ENCODE results near the gene KLHL24. TPM values are rescaled to one million over a fixed set of nuclear protein-coding genes. Genes with fewer than 3 reads are reported as not detected.
"Not testable (repeated sequence)": the region's sequence is repeated elsewhere in the genome, so short reads cannot be mapped to it uniquely, and the experiment has no call there.

The KLHL24 gene
- total RNA-seq, 1 experiment from 2014 or later: 33.9 TPM

DNA sequence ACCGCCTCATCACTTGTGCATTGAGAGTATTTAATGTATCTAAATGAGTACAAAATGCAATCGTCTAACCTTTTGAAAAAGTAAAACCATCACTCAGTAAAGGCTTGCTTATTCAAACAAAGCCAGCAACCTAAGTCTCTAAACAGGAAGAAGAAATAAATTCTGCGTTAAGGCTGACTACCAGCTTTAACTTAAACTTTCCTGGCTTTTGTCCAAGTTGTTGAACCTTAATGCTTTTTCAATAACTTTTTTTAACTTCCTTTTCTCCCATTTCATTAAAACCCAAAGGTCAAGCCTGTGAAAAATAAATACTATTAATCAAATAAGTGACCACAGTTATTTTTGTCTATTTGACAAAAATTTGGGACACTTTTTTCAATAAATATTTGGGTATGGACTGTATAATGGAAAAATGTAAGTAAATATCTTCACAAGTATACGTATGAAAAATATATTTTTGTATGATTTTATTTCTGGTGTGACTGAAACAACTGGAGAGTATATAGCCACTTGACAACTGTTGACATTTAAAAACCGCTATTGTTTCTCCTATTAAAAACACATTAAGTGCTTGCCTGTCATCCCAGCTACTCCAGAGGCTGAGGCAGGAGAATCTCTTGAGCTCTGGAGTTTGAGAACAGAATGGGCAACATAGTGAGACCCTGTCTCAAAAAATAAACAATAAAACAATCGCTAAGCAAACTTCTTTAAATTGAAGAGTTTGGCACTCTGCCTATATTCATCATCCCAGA is 2.9 kb downstream of the KLHL24 start:
- peaks cover 18% of the 10 kb centered on the region for H3K4me1 Mint-ChIP-seq
- ATAC-seq (no peak), DNase-seq (ENCODE audit: low spot score) (no peak)
- H3K9me3 Mint-ChIP-seq: no peaks in the 10 kb centered on the region
- H3K36me3 Mint-ChIP-seq: no peaks in the 10 kb centered on the region
- no peak overlapping the region for H3K27ac Mint-ChIP-seq
- ChIA-PET POLR2A (interaction anchor here (0.7 kb wide), 1 partner anchor 106 kb away, joined by 4 read pairs; no protein-coding TSS in a partner anchor), CTCF (interaction anchor here (0.9 kb wide), 1 partner anchor 158 kb away, joined by 3 read pairs; no protein-coding TSS in a partner anchor)
- H3K27me3 Mint-ChIP-seq (ENCODE audit: low read depth): no peaks in the 10 kb centered on the region; the same call in 1 of the 2 replicates
- no peak for TF ChIP-seq GABPB1 (CRISPR knock-in tag; IDR thresholded peaks at IDR 0.05)
- TF ChIP-seq, protein P1, sequence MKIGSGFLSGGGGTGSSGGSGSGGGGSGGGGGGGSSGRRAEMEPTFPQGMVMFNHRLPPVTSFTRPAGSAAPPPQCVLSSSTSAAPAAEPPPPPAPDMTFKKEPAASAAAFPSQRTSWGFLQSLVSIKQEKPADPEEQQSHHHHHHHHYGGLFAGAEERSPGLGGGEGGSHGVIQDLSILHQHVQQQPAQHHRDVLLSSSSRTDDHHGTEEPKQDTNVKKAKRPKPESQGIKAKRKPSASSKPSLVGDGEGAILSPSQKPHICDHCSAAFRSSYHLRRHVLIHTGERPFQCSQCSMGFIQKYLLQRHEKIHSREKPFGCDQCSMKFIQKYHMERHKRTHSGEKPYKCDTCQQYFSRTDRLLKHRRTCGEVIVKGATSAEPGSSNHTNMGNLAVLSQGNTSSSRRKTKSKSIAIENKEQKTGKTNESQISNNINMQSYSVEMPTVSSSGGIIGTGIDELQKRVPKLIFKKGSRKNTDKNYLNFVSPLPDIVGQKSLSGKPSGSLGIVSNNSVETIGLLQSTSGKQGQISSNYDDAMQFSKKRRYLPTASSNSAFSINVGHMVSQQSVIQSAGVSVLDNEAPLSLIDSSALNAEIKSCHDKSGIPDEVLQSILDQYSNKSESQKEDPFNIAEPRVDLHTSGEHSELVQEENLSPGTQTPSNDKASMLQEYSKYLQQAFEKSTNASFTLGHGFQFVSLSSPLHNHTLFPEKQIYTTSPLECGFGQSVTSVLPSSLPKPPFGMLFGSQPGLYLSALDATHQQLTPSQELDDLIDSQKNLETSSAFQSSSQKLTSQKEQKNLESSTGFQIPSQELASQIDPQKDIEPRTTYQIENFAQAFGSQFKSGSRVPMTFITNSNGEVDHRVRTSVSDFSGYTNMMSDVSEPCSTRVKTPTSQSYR (CRISPR knock-in tag; IDR thresholded peaks at IDR 0.05): no peak
- H3K4me3 Mint-ChIP-seq: peak overlapping the region; percentile 84

DNA sequence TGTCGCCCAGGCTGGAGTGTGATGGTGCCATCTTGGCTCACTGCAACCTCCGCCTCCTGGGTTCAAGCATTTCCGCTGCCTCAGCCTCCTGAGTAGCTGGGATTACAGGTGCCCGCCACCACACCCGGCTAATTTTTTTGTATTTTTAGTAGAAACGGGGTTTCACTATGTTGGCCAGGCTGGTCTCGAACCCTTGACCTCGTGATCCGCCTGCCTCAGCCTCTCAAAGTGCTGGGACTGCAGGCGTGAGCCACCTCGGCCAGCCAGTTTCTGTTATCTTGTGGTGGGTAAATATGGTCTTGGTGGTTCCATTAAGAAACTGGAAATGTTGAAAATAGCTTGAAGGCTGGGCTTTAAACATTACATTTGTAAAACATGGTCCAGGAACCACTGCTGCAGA is 5.2 kb downstream of the KLHL24 start:
- CTCF ChIA-PET; H3K27me3 Mint-ChIP-seq (ENCODE audit: low read depth); DNase-seq (ENCODE audit: low spot score); H3K27ac Mint-ChIP-seq; POLR2A ChIA-PET; H3K36me3 Mint-ChIP-seq; ATAC-seq; H3K9me3 Mint-ChIP-seq; H3K4me3 Mint-ChIP-seq: not testable (repeated sequence)
- H3K4me1 Mint-ChIP-seq: peaks cover 16% of the 10 kb centered on the region

DNA sequence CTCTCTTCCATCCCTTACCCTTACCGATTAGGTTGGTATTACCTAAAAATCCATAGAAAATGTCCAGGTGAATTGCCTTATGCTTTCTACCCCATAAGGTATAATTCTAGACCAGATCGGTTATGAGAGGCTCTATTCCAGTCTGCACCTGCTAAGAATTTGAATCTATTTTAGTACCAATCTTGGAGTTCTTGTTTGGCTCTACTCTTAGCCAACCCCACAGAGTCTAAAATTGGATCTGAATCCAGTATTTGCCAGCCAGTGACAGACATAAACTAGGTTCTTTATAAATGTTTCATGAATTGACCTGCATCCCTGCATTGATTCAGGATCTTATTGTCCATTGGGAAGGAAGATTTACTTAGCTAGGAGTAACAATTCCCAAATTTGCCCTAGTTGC is 6.5 kb downstream of the KLHL24 start:
- Mint-ChIP-seq H3K36me3 (peaks cover 3% of the 10 kb centered on the region), H3K27ac (no peak overlapping the region), H3K4me1 (peaks cover 15% of the 10 kb centered on the region), H3K27me3 (ENCODE audit: low read depth) (no peaks in the 10 kb centered on the region), H3K4me3 (no peak overlapping the region), H3K9me3 (no peaks in the 10 kb centered on the region)
- ATAC-seq (no peak), DNase-seq (ENCODE audit: low spot score) (no peak)
- POLR2A ChIA-PET: no interaction called here
- TF ChIP-seq TP53 (CRISPR knock-in tag; IDR thresholded peaks at IDR 0.05): no peak
- TF ChIP-seq, protein P2, sequence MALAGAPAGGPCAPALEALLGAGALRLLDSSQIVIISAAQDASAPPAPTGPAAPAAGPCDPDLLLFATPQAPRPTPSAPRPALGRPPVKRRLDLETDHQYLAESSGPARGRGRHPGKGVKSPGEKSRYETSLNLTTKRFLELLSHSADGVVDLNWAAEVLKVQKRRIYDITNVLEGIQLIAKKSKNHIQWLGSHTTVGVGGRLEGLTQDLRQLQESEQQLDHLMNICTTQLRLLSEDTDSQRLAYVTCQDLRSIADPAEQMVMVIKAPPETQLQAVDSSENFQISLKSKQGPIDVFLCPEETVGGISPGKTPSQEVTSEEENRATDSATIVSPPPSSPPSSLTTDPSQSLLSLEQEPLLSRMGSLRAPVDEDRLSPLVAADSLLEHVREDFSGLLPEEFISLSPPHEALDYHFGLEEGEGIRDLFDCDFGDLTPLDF (CRISPR knock-in tag; IDR thresholded peaks at IDR 0.05): no peak
- no peak for TF ChIP-seq ZNF423 (CRISPR knock-in tag; IDR thresholded peaks at IDR 0.05)
- no peak for TF ChIP-seq JAZF1 (CRISPR knock-in tag; IDR thresholded peaks at IDR 0.05)
- no peak for TF ChIP-seq NFATC4 (CRISPR knock-in tag; IDR thresholded peaks at IDR 0.05)
- no peak for TF ChIP-seq CREB1 (CRISPR knock-in tag; IDR thresholded peaks at IDR 0.05)
- no peak for TF ChIP-seq SMAD4 (CRISPR knock-in tag; IDR thresholded peaks at IDR 0.05)
- no peak for TF ChIP-seq ZNF232 (CRISPR knock-in tag; IDR thresholded peaks at IDR 0.05)
- TF ChIP-seq ZBTB21 (CRISPR knock-in tag; IDR thresholded peaks at IDR 0.05; ENCODE audit: borderline replicate concordance): no peak
- no peak for TF ChIP-seq JUN (CRISPR knock-in tag; IDR thresholded peaks at IDR 0.05)
- TF ChIP-seq NR1H2 (CRISPR knock-in tag; IDR thresholded peaks at IDR 0.05): no peak
- CTCF ChIA-PET: interaction anchor here (0.7 kb wide), 1 partner anchor 1027 kb away, joined by 5 read pairs; no protein-coding TSS in a partner anchor

DNA sequence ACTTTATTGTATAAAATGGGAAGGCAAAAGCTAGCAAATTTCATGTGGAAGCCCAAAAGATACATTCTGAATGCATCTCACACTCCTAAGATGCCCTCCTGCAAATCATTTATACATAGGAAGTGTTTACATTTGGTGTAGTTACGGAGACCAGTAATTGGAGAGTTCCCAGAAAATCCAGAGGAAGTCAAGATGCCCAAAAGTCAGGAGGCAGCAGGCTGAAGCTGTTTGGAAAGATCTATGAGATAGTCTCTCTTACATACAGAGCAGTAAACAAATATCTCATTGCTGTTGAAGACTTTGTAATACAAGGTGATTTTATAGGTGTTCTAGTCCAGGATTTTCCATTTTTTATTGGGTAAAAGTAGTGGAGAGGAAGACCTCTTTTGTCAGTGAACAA is 8.8 kb downstream of the KLHL24 start:
- peaks cover 5% of the 10 kb centered on the region; the same call in 1 of the 2 replicates for H3K9me3 Mint-ChIP-seq
- ATAC-seq (no peak), DNase-seq (ENCODE audit: low spot score) (no peak)
- H3K36me3 Mint-ChIP-seq: peaks cover 7% of the 10 kb centered on the region
- H3K27ac Mint-ChIP-seq: no peak overlapping the region; the same call in 1 of the 2 replicates
- H3K4me3 Mint-ChIP-seq: no peak overlapping the region
- no peaks in the 10 kb centered on the region for H3K27me3 Mint-ChIP-seq (ENCODE audit: low read depth)
- ChIA-PET POLR2A (interaction anchor here (0.7 to 1.0 kb wide), 2 partner anchors 57 to 161 kb away, joined by 3 read pairs; no protein-coding TSS in a partner anchor), CTCF (interaction anchor here (0.6 kb wide), 1 partner anchor 527 kb away, joined by 4 read pairs; no protein-coding TSS in a partner anchor)
- H3K4me1 Mint-ChIP-seq: no peaks in the 10 kb centered on the region
- TF ChIP-seq NFE2L1 (CRISPR knock-in tag; IDR thresholded peaks at IDR 0.05): no peak
- no peak for TF ChIP-seq ZNF423 (CRISPR knock-in tag; IDR thresholded peaks at IDR 0.05)
- TF ChIP-seq, protein P1 (CRISPR knock-in tag; IDR thresholded peaks at IDR 0.05): no peak
- no peak for TF ChIP-seq ELF4 (CRISPR knock-in tag; IDR thresholded peaks at IDR 0.05; ENCODE audit: low read depth)
- TF ChIP-seq, protein P3, sequence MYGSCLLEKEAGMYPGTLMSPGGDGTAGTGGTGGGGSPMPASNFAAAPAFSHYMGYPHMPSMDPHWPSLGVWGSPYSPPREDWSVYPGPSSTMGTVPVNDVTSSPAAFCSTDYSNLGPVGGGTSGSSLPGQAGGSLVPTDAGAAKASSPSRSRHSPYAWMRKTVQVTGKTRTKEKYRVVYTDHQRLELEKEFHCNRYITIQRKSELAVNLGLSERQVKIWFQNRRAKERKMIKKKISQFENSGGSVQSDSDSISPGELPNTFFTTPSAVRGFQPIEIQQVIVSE (CRISPR knock-in tag; IDR thresholded peaks at IDR 0.05; ENCODE audit: borderline replicate concordance): no peak
- TF ChIP-seq, protein P4, sequence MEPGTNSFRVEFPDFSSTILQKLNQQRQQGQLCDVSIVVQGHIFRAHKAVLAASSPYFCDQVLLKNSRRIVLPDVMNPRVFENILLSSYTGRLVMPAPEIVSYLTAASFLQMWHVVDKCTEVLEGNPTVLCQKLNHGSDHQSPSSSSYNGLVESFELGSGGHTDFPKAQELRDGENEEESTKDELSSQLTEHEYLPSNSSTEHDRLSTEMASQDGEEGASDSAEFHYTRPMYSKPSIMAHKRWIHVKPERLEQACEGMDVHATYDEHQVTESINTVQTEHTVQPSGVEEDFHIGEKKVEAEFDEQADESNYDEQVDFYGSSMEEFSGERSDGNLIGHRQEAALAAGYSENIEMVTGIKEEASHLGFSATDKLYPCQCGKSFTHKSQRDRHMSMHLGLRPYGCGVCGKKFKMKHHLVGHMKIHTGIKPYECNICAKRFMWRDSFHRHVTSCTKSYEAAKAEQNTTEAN (CRISPR knock-in tag; IDR thresholded peaks at IDR 0.05): no peak
- no peak for TF ChIP-seq CREM (CRISPR knock-in tag; IDR thresholded peaks at IDR 0.05)
- TF ChIP-seq CBFB (CRISPR knock-in tag; IDR thresholded peaks at IDR 0.05; ENCODE audit: low read depth): no peak
- TF ChIP-seq, protein P5, sequence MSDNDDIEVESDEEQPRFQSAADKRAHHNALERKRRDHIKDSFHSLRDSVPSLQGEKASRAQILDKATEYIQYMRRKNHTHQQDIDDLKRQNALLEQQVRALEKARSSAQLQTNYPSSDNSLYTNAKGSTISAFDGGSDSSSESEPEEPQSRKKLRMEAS (CRISPR knock-in tag; IDR thresholded peaks at IDR 0.05): no peak

Data from WTC11 (cell line).